Measurements from ENCODE around the gene CHAC1.

Gene CHAC1

DNA sequence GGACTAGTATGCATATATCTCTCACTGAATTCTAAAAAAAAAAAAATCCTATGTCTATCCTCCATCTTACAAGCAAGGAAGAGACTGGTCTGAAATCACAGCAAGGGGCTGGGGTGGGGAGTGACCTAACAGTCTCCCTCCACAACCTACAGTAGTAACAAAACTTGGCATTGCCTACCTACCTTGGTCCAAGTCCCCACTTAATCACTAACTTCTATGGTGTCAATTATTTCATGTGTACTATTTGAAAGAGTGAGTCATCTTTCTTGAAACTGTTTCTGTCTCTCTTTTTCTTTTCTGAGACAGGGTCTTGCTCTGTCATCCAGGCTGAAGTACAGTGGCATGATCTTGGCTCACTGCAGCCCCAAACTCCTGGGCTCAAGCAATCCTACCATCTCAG, 36.8 kb downstream of the CHAC1 start:
- Histone ChIP-seq H3K4me1 (ENCODE audit: insufficient read depth, low read length, poor library complexity, severe bottlenecking) (no peaks in the 10 kb centered on the region), H3K9me3 (ENCODE audit: insufficient read depth, low read depth, low read length) (no peaks in the 10 kb centered on the region), H3K27me3 (ENCODE audit: insufficient read depth, low read length, poor library complexity, severe bottlenecking) (no peaks in the 10 kb centered on the region), H3K79me2 (ENCODE audit: insufficient read depth, low read length) (no peaks in the 10 kb centered on the region), H3F3A (ENCODE audit: low read depth) (no peaks in the 10 kb centered on the region), H4K20me1 (ENCODE audit: insufficient read depth, low read length, poor library complexity, severe bottlenecking) (no peaks in the 10 kb centered on the region), H3K4me3 (ENCODE audit: low read length, poor library complexity, severe bottlenecking) (no peak overlapping the region), H3K36me3 (ENCODE audit: insufficient read depth, low read length) (peaks cover 67% of the 10 kb centered on the region), H3K4me2 (ENCODE audit: low read depth, low read length, poor library complexity, severe bottlenecking) (no peak overlapping the region), H3K9ac (ENCODE audit: low read depth, low read length, poor library complexity, severe bottlenecking) (no peak overlapping the region), H2AFZ (ENCODE audit: low read length) (no peak overlapping the region), H3K9me2 (replicated peaks; ENCODE audit: low read depth, low read length) (no peaks in the 10 kb centered on the region)
- no peak for TF ChIP-seq EZH2phosphoT487 (IDR thresholded peaks at IDR 0.05; ENCODE audit: borderline replicate concordance)
- TF ChIP-seq CTCF (conservative IDR thresholded peaks at IDR 0.05; ENCODE audit: low read length), result no peak

GRCh38 chr15:40990789-40991188, 37.5 kb downstream of the CHAC1 start:
- no peak overlapping the region for H3K9ac ChIP-seq (ENCODE audit: low read depth, low read length, poor library complexity, severe bottlenecking)
- no peak overlapping the region for H2AFZ ChIP-seq (ENCODE audit: low read length)
- no peaks in the 10 kb centered on the region for H3K9me2 ChIP-seq (replicated peaks; ENCODE audit: low read depth, low read length)
- H3K4me1 ChIP-seq (ENCODE audit: insufficient read depth, low read length, poor library complexity, severe bottlenecking), result peaks cover 3% of the 10 kb centered on the region
- H3K4me3 ChIP-seq (ENCODE audit: low read length, poor library complexity, severe bottlenecking), result no peak overlapping the region
- H4K20me1 ChIP-seq (ENCODE audit: insufficient read depth, low read length, poor library complexity, severe bottlenecking), result no peaks in the 10 kb centered on the region
- H3F3A ChIP-seq (ENCODE audit: low read depth), result no peaks in the 10 kb centered on the region
- H3K4me2 ChIP-seq (ENCODE audit: low read depth, low read length, poor library complexity, severe bottlenecking), result no peak overlapping the region
- TF ChIP-seq EZH2phosphoT487 (IDR thresholded peaks at IDR 0.05; ENCODE audit: borderline replicate concordance) (no peak), CTCF (conservative IDR thresholded peaks at IDR 0.05; ENCODE audit: low read length) (no peak)
- peaks cover 67% of the 10 kb centered on the region for H3K36me3 ChIP-seq (ENCODE audit: insufficient read depth, low read length)
- H3K79me2 ChIP-seq (ENCODE audit: insufficient read depth, low read length), result no peaks in the 10 kb centered on the region
- H3K27me3 ChIP-seq (ENCODE audit: insufficient read depth, low read length, poor library complexity, severe bottlenecking), result no peaks in the 10 kb centered on the region
- H3K9me3 ChIP-seq (ENCODE audit: insufficient read depth, low read depth, low read length), result no peaks in the 10 kb centered on the region

GRCh38 chr15:40991355-40991754, 38.1 kb downstream of the CHAC1 start:
- Histone ChIP-seq H3F3A (ENCODE audit: low read depth) (no peaks in the 10 kb centered on the region), H2AFZ (ENCODE audit: low read length) (no peak overlapping the region), H3K9me3 (ENCODE audit: insufficient read depth, low read depth, low read length) (no peaks in the 10 kb centered on the region), H3K4me3 (ENCODE audit: low read length, poor library complexity, severe bottlenecking) (no peak overlapping the region), H3K4me2 (ENCODE audit: low read depth, low read length, poor library complexity, severe bottlenecking) (no peak overlapping the region), H3K79me2 (ENCODE audit: insufficient read depth, low read length) (no peaks in the 10 kb centered on the region), H3K9me2 (replicated peaks; ENCODE audit: low read depth, low read length) (no peaks in the 10 kb centered on the region), H4K20me1 (ENCODE audit: insufficient read depth, low read length, poor library complexity, severe bottlenecking) (no peaks in the 10 kb centered on the region), H3K36me3 (ENCODE audit: insufficient read depth, low read length) (peaks cover 67% of the 10 kb centered on the region), H3K9ac (ENCODE audit: low read depth, low read length, poor library complexity, severe bottlenecking) (no peak overlapping the region), H3K27me3 (ENCODE audit: insufficient read depth, low read length, poor library complexity, severe bottlenecking) (no peaks in the 10 kb centered on the region), H3K4me1 (ENCODE audit: insufficient read depth, low read length, poor library complexity, severe bottlenecking) (peaks cover 3% of the 10 kb centered on the region)
- no peak for TF ChIP-seq EZH2phosphoT487 (IDR thresholded peaks at IDR 0.05; ENCODE audit: borderline replicate concordance)
- TF ChIP-seq CTCF (conservative IDR thresholded peaks at IDR 0.05; ENCODE audit: low read length), result no peak
